KOPT-K1 (cell line): ENCODE measurements around the gene GSTM5.
"Not testable (repeated sequence)": the region's sequence is repeated elsewhere in the genome, so short reads cannot be mapped to it uniquely, and the experiment has no call there.

ENCODE experiments used
- H3K27ac ChIP-seq: fragments of 200-600 bp; sonication (generic); 2 replicates; pipeline ENCODE4 v1.5.1; 2016; ENCODE audit warnings: antibody characterized with exemption, mild to moderate bottlenecking, low read depth, low read length; ENCODE audit not compliant: poor library complexity, severe bottlenecking
- H3K36me3 ChIP-seq: fragments of 200-600 bp; sonication (generic); 2 replicates; pipeline ENCODE4 v1.5.1; 2017; ENCODE audit warnings: antibody characterized with exemption, mild to moderate bottlenecking, low read length, moderate library complexity; ENCODE audit not compliant: insufficient read depth
- H3K9me3 ChIP-seq: fragments of 200-600 bp; sonication (generic); 2 replicates; pipeline ENCODE4 v1.5.1; 2017; ENCODE audit warnings: antibody characterized with exemption, low read length, mild to moderate bottlenecking; ENCODE audit not compliant: insufficient read depth, poor library complexity, severe bottlenecking

Gene GSTM5

GRCh38 chr1:109759513-109760334, 47.7 kb downstream of the GSTM5 start:
- Histone ChIP-seq H3K9me3 (no peaks in the 10 kb centered on the region), H3K36me3 (no peaks in the 10 kb centered on the region), H3K27ac (no peak overlapping the region)

DNA sequence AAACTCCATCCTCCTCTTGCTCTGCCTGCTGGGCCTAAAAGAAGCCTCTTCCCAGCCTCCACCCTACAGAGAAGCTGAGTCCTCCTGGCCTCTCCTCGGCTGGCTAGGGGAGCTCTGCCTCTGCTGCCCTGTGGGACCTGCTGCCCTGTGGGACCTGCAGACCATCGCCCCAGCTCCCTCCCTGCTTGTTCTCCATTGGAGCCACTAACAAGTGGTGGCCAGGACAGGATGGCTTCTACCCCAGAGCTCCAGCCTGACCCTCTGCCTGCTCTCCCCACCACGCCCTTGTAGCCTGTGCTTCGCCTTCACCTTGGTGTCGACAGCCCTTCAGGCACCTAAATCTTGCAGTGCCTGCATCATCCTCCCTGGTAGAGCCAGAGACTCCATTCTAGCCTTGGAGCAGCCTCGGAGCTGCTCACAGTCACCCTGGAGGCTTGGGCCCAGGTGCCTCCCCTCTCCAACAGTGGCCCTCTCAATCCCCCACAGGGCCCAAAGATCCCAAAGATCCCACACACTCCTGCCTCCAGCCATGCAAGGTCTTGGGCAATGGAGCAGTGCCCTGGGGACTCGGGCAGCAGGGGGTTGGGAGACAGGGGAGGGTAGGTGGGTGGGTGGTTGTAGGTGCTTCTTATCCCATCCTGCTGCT, 48.7 kb downstream of the GSTM5 start:
- H3K27ac ChIP-seq = no peak overlapping the region
- H3K9me3 ChIP-seq = no peaks in the 10 kb centered on the region
- no peaks in the 10 kb centered on the region for H3K36me3 ChIP-seq

DNA sequence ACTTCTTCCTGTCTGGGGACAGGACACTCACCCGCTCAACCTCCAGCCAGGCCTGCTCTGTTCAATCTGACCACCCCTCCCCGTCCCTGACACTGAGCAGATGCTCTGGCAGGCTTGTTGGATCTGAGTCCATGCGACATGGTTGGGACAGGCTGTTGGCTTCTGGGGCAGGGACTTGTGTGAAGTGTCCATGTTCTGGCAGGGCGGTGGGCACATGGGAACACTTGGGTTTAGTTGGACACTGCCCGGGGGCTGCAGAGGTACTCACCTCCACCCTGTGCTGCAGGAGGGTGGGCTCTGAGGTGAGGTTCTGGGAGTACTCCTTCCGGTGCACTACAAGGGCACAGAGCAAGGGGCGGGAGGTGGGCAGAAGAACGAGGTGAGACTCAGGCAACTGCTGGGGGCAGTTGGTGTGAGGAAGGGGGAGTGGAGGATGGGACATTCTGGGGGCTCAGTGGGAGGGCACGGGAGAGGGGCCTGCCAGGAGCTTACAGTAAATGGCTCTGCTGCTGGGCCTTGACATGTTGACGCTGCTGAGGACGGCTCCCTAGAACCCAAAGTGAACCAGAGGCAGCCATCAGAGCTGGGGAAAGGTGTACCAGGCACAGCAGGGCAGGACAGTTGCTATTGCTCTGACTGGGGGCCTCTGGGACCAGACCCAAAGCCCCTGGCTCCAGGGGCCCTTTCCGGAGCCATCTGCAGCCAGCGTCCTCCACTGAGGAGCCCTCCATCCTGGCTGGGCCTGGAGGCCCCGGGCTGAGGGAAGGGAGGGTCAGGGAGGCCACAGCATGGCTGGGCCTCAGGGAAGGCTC, 49.4 kb downstream of the GSTM5 start:
- no peaks in the 10 kb centered on the region for H3K9me3 ChIP-seq
- no peak overlapping the region for H3K27ac ChIP-seq

GRCh38 chr1:109762039-109762585, 50.1 kb downstream of the GSTM5 start:
- no peaks in the 10 kb centered on the region for H3K36me3 ChIP-seq
- no peak overlapping the region for H3K27ac ChIP-seq
- H3K9me3 ChIP-seq = no peaks in the 10 kb centered on the region

More for the DNA sequence above, 49.4 kb downstream of the GSTM5 start:
- no peaks in the 10 kb centered on the region for H3K36me3 ChIP-seq

- Histone ChIP-seq H3K9me3 (no peaks in the 10 kb centered on the region), H3K27ac (no peak overlapping the region), H3K36me3 (no peaks in the 10 kb centered on the region)
These were observed 51.0 kb downstream of the GSTM5 start for GRCh38 chr1:109762821-109763645.

GRCh38 chr1:109763646-109764415, 51.8 kb downstream of the GSTM5 start, which contains the start of gene EPS8L3:
Gene EPS8L3 (minus strand): TSS chr1:109763923. CDS start chr1:109761749, 2,174 bp downstream.
- Histone ChIP-seq H3K9me3 (no peaks in the 10 kb centered on the region), H3K27ac (no peak within 1 kb of the TSS), H3K36me3 (no peaks in the 10 kb centered on the region)

- H3K36me3 ChIP-seq = no peaks in the 10 kb centered on the region
- H3K9me3 ChIP-seq = no peaks in the 10 kb centered on the region
- no peak overlapping the region for H3K27ac ChIP-seq
These were observed 52.8 kb downstream of the GSTM5 start for GRCh38 chr1:109764561-109765482.

DNA sequence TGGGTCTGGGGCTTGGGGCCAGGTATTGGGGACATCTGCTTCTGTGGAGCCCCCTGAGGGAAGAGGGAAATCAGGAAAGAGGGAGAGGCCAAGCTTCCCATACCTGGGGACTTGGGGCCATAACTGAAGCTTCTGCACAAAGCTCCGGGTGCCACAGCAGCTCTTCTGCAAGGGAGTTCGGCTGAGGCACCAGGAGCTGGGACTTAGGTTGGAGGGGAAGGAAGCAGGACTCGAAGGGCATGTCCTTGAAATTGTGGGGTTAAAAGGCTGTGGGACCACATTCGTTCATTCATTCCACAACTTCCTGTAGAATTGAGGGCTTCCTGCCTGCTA, 53.4 kb downstream of the GSTM5 start:
- H3K27ac ChIP-seq = no peak overlapping the region
- H3K36me3 ChIP-seq = no peaks in the 10 kb centered on the region
- H3K9me3 ChIP-seq = no peaks in the 10 kb centered on the region

DNA sequence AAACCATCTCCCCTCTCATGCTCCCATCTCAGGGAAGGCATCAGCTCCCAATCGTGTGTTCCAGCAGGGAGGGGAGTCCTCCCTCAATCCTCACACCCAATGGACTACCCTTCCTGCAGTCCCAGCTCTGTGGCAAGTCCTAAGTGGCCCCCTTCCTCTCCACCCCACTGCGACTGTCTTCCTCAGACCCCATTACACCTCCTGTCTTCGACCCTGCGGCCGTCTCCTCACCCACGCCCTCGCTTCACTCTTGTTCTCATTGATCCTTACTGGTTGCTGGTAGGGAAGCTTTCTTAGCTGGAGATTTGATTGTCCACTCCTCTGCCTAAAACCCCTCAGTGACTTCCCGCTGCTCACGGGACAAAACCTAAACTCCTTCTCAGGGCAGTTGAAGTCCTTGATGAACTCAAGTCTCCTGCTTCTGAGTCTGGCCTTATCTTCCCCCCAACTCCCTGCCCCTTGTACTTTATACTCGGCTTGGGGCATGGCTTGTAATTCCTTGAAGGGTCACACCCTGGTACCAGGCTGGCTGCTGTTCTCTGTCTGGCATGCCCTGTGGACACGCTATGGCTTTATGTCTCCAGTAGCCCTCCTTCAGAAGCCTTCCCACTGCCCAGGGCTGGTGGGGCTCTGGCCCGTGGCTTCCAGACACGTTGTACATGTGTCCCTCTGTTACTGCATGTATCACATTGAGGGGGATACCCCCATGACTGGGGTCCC, 54.0 kb downstream of the GSTM5 start:
- Histone ChIP-seq H3K36me3 (no peaks in the 10 kb centered on the region), H3K9me3 (no peaks in the 10 kb centered on the region), H3K27ac (no peak overlapping the region)

DNA sequence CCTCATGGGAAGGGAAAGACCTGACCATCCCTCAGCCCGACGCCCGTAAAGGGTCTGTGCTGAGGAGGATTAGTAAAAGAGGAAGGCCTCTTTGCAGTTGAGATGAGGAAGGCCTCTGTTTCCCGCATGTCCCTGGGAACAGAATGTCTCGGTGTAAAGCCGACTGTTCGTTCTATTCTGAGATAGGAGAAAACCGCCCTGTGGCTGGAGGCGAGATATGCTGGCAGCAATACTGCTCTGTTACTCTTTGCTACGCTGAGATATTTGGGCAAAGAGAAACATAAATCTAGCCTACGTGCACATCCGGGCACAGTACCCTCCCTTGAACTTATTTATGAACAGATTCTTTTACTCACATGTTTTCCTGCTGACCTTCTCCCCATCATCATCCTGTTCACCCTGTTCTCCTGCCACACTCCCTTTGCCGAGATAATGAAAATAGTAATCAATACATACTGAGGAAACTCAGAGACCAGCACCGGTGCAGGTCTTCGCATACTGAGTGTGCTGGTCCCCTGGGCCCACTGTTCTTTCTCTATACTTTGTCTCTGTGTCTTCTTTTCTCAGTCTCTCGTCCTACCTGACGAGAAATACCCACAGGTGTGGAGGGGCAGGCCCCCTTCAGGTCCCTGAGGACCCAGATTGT, 55.1 kb downstream of the GSTM5 start:
- not testable (repeated sequence) for H3K36me3 ChIP-seq, H3K9me3 ChIP-seq, H3K27ac ChIP-seq
